Transverse colon (tissue), 3 donors: Measurements from ENCODE around the gene WSB1.

ENCODE experiments used
- CTCF ChIP-seq, 5 experiments: fragments of 200-600 bp in 3 of 5; fragments of 450-650 bp in 2 of 5; sonication (generic) in 3 of 5; IDR thresholded peaks; 1 replicate in 2 of 5; 2 replicates in 3 of 5; pipeline ENCODE4 v1.5.1; 2016 to 2017; ENCODE audit warnings: antibody characterized with exemption in 5 of 5, inconsistent platforms in 3 of 5, mild to moderate bottlenecking in 2 of 5, moderate library complexity in 1 of 5
- EP300 ChIP-seq: sonication (generic); formaldehyde crosslinking; IDR thresholded peaks from one replicate; pipeline ENCODE4 v1.6.1; 2017; ENCODE audit warnings: antibody characterized with exemption, low read depth
- POLR2A ChIP-seq: fragments of 450-650 bp; IDR thresholded peaks from one replicate; pipeline ENCODE4 v1.6.1; 2016; ENCODE audit warnings: antibody characterized with exemption, mild to moderate bottlenecking, moderate library complexity

GRCh38 chr17:27322690-27323508, 29.0 kb downstream of the WSB1 start:
- TF ChIP-seq EP300 (no peak), CTCF (IDR thresholded peaks at IDR 0.05) (no peak), POLR2A (no peak)
